Endothelial cell of umbilical vein (primary cell): Measurements from ENCODE around the gene KCTD21. TPM values are rescaled to one million over a fixed set of nuclear protein-coding genes. Genes with fewer than 3 reads are reported as not detected.

ENCODE experiments used
- BruUV-seq: library from RNA; stranded (reverse); fragments of 400-500 nt; replicated peaks from 2 replicates; lab custom pipeline; 2021; lab: Mats Ljungman, UMichigan
- CTCF ChIA-PET: fragments of 300-600, 350-600 bp; sonication (Branson Sonifier 250); formaldehyde crosslinking; loops from one replicate; lab custom pipeline; 2021; ENCODE audit warnings: antibody characterized with exemption, inconsistent platforms; lab: Charles Lee
- POLR2A ChIA-PET: fragments of 300-600, 350-600 bp; sonication (Branson Sonifier 250); formaldehyde crosslinking; loops from one replicate; lab custom pipeline; 2021; ENCODE audit warnings: antibody characterized with exemption, inconsistent platforms; lab: Charles Lee
- DNase-seq: peaks from one replicate; pipeline ENCODE4 v3.0.0-alpha.2; 2011; ENCODE audit warnings: low read depth, low spot score
- FAIRE-seq: peaks from 2 replicates; lab custom pipeline; 2011; peaks lifted over from hg19 to GRCh38; lab: Jason Lieb, UNC
- H2AFZ ChIP-seq: 2 replicates; pipeline ENCODE4 v1.6.0; 2012; ENCODE audit warnings: low read depth, low read length, control low read depth, inconsistent platforms
- H3K27ac ChIP-seq: 2 replicates; pipeline ENCODE4 v1.5.1; 2011; ENCODE audit warnings: low read depth, mild to moderate bottlenecking, control low read depth, low read length, moderate library complexity; ENCODE audit not compliant: insufficient read depth
- H3K27me3 ChIP-seq, 2 experiments: 2 replicates each; pipeline versions ENCODE4 v1.6.0 to v1.6.1; 2011; ENCODE audit warnings: low read length in 2 of 2, mixed read lengths in 1 of 2; ENCODE audit not compliant: control insufficient read depth in 2 of 2, insufficient read depth in 2 of 2
- H3K36me3 ChIP-seq, 2 experiments: 2 replicates in 1 of 2; 3 replicates in 1 of 2; pipeline ENCODE4 v1.5.1; 2011; ENCODE audit warnings: low read length in 2 of 2, mild to moderate bottlenecking in 1 of 2, moderate library complexity in 1 of 2; ENCODE audit not compliant: control insufficient read depth in 2 of 2, insufficient read depth in 2 of 2; ENCODE audit errors: extremely low read depth in 1 of 2
- H3K4me1 ChIP-seq: 3 replicates; pipeline ENCODE4 v1.5.1; 2011; ENCODE audit warnings: mild to moderate bottlenecking, low read length; ENCODE audit not compliant: control insufficient read depth, insufficient read depth; ENCODE audit errors: extremely low read depth
- H3K4me2 ChIP-seq: 2 replicates; pipeline ENCODE4 v1.6.1; 2011; ENCODE audit warnings: low read length, control low read depth, mixed read lengths; ENCODE audit not compliant: insufficient read depth
- H3K4me3 ChIP-seq, 3 experiments: fragments of 200-600 bp in 1 of 3; sonication (generic), shearing (Covaris generic) in 1 of 3; replicated peaks in 1 of 3; 2 replicates each; pipeline ENCODE4 v1.5.1; 2011 to 2016; ENCODE audit warnings: control low read depth in 3 of 3, low read length in 3 of 3, mild to moderate bottlenecking in 2 of 3, inconsistent platforms in 1 of 3, low read depth in 1 of 3, moderate library complexity in 1 of 3; ENCODE audit not compliant: insufficient read depth in 1 of 3
- H3K79me2 ChIP-seq: 2 replicates; pipeline ENCODE4 v1.6.0; 2012; ENCODE audit warnings: low read length, inconsistent platforms; ENCODE audit not compliant: control insufficient read depth, insufficient read depth
- H3K9ac ChIP-seq: replicated peaks from 2 replicates; pipeline ENCODE3; 2011; ENCODE audit warnings: low read length, control low read depth; ENCODE audit not compliant: insufficient read depth; ENCODE audit errors: extremely low read depth
- H3K9me1 ChIP-seq: replicated peaks from 3 replicates; pipeline ENCODE4 v1.6.0; 2011; ENCODE audit warnings: mild to moderate bottlenecking, low read length; ENCODE audit not compliant: control insufficient read depth, insufficient read depth; ENCODE audit errors: extremely low read depth
- H3K9me3 ChIP-seq: replicated peaks from 2 replicates; pipeline ENCODE4 v1.5.1; 2012; ENCODE audit warnings: low read length, inconsistent platforms; ENCODE audit not compliant: control insufficient read depth, insufficient read depth
- H4K20me1 ChIP-seq: replicated peaks from 2 replicates; pipeline ENCODE3; 2011; ENCODE audit warnings: mild to moderate bottlenecking, low read length; ENCODE audit not compliant: control insufficient read depth, insufficient read depth; ENCODE audit errors: extremely low read depth
- EZH2 ChIP-seq: IDR thresholded peaks from 2 replicates; pipeline ENCODE4 v1.6.1; 2012; ENCODE audit warnings: borderline replicate concordance, low read depth, mild to moderate bottlenecking, moderate library complexity, low read length, inconsistent platforms; ENCODE audit not compliant: severe bottlenecking
- FOS ChIP-seq: IDR thresholded peaks from 2 replicates; pipeline ENCODE4 v1.6.1; 2011; ENCODE audit warnings: mild to moderate bottlenecking, low read length, moderate library complexity, borderline replicate concordance; ENCODE audit not compliant: insufficient read depth
- GATA2 ChIP-seq: IDR thresholded peaks from 2 replicates; pipeline ENCODE4 v1.7.0; 2011; ENCODE audit warnings: low read depth, mild to moderate bottlenecking, moderate library complexity, mixed read lengths, low read length; ENCODE audit not compliant: insufficient read length, insufficient read depth
- JUN ChIP-seq: IDR thresholded peaks from 2 replicates; pipeline ENCODE4 v1.6.1; 2011; ENCODE audit warnings: borderline replicate concordance, low read depth; ENCODE audit not compliant: insufficient read length, insufficient read depth
- MYC ChIP-seq: IDR thresholded peaks from one replicate; pipeline ENCODE4 v1.6.1; 2011; ENCODE audit warnings: mild to moderate bottlenecking, low read depth, low read length
- POLR2A ChIP-seq: IDR thresholded peaks from 2 replicates; pipeline ENCODE4 v1.6.1; 2012; ENCODE audit warnings: low read depth, mild to moderate bottlenecking, control low read depth, low read length
- POLR2AphosphoS5 ChIP-seq: IDR thresholded peaks from 2 replicates; pipeline ENCODE4 v1.6.1; 2012; ENCODE audit warnings: low read depth, mild to moderate bottlenecking, control low read depth, low read length, moderate library complexity; ENCODE audit not compliant: insufficient read depth
- dilution Hi-C: fragments of 300-500 bp; cut with MboI; formaldehyde crosslinking; loops from one replicate; pipeline ENCODE4 v1.15.0; 2019; ENCODE audit warnings: low sequenced_read_pairs; ENCODE audit not compliant: extremely low pct_ligation_motif_present
- intact Hi-C: fragments of 100-400 bp; cut with micrococcal nuclease; formaldehyde crosslinking; loops from one replicate; pipeline ENCODE4 v1.10.0; 2022
- polyA plus RNA-seq, 4 experiments: library from polyadenylated mRNA; depleted of rRNA in 3 of 4; stranded (reverse) in 3 of 4; unstranded in 1 of 4; fragments of >200 nt; gene quantifications; 2 replicates each; pipeline versions ENCODE4 v1.2.1 to v1.2.3, GENCODE V29; 2011 to 2012; ENCODE audit warnings: missing spikeins in 1 of 4
- total RNA-seq: library from RNA; stranded (reverse); gene quantifications from 2 replicates; pipeline ENCODE4 v1.2.3, GENCODE V29; 2021
- TF ChIP-seq, protein P1 (sequence below): IDR thresholded peaks from 2 replicates; pipeline ENCODE4 v1.6.1; 2011; ENCODE audit not compliant: insufficient read depth, insufficient read length
- TF ChIP-seq, protein P2 (sequence below), 2 donors: IDR thresholded peaks; 1 replicate in 1 of 2; 2 replicates in 1 of 2; pipeline ENCODE4 v1.5.1; 2011; ENCODE audit warnings: low read length in 2 of 2, mild to moderate bottlenecking in 2 of 2, moderate library complexity in 2 of 2, control low read depth in 1 of 2, inconsistent platforms in 1 of 2, low read depth in 1 of 2; ENCODE audit not compliant: insufficient read depth in 1 of 2; ENCODE audit errors: extremely low read depth in 1 of 2

The KCTD21 gene
- total and polyA plus RNA-seq, 2 donors (not counting 3 experiments of a cell fraction or from before 2014, with no cell fraction given): 8.5 to 11.9 TPM

- Histone ChIP-seq H3K79me2 (peaks cover 25% of the 10 kb centered on the region), H3K9me3 (no peaks in the 10 kb centered on the region), H3K9me1 (no peaks in the 10 kb centered on the region), H3K27ac (no peak overlapping the region), H3K4me2 (no peak overlapping the region), H3K36me3 (no peaks in the 10 kb centered on the region), H4K20me1 (no peaks in the 10 kb centered on the region), H3K4me1 (peaks cover 26% of the 10 kb centered on the region), H2AFZ (no peak overlapping the region), H3K9ac (no peak overlapping the region), H3K27me3 (no peaks in the 10 kb centered on the region), H3K4me3 (no peak overlapping the region)
- TF ChIP-seq JUN (no peak), FOS (no peak), EZH2 (no peak), POLR2AphosphoS5 (no peak), POLR2A (no peak), MYC (no peak), GATA2 (no peak)
- TF ChIP-seq, protein P1, sequence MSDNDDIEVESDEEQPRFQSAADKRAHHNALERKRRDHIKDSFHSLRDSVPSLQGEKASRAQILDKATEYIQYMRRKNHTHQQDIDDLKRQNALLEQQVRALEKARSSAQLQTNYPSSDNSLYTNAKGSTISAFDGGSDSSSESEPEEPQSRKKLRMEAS: no peak
- TF ChIP-seq, protein P2, sequence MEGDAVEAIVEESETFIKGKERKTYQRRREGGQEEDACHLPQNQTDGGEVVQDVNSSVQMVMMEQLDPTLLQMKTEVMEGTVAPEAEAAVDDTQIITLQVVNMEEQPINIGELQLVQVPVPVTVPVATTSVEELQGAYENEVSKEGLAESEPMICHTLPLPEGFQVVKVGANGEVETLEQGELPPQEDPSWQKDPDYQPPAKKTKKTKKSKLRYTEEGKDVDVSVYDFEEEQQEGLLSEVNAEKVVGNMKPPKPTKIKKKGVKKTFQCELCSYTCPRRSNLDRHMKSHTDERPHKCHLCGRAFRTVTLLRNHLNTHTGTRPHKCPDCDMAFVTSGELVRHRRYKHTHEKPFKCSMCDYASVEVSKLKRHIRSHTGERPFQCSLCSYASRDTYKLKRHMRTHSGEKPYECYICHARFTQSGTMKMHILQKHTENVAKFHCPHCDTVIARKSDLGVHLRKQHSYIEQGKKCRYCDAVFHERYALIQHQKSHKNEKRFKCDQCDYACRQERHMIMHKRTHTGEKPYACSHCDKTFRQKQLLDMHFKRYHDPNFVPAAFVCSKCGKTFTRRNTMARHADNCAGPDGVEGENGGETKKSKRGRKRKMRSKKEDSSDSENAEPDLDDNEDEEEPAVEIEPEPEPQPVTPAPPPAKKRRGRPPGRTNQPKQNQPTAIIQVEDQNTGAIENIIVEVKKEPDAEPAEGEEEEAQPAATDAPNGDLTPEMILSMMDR (IDR thresholded peaks at IDR 0.05; ENCODE audit: extremely low read depth in 1 of 2, insufficient read depth in 1 of 2, low read depth in 1 of 2, low read length in 2 of 2): no peak
- dilution Hi-C loops: no loop called here
- intact Hi-C loops: no loop called here
- ChIA-PET CTCF (no interaction called here), POLR2A (no interaction called here)
- no peak for FAIRE-seq
- no peak for DNase-seq
- BruUV-seq: no TSS peak
Observed at GRCh38 chr11:78192223-78192719, 3.8 kb upstream of the KCTD21 start.
